SU-DHL-6 (cell line): ENCODE data around the gene TOMM7.

ENCODE experiments used
- CTCF ChIP-seq: fragments of 200-600 bp; sonication (generic); IDR thresholded peaks from one replicate; pipeline ENCODE4 v1.5.1; 2017; ENCODE audit warnings: antibody characterized with exemption, mild to moderate bottlenecking, low read length, moderate library complexity; ENCODE audit not compliant: insufficient read depth, poor library complexity, severe bottlenecking
- EZH2phosphoT487 ChIP-seq: fragments of 200-600 bp; sonication (generic), shearing (Covaris generic); conservative IDR thresholded peaks from 2 replicates; pipeline ENCODE4 v1.6.1; 2018; ENCODE audit warnings: mild to moderate bottlenecking, antibody characterized with exemption, low read length, moderate library complexity, mixed read lengths

- TF ChIP-seq CTCF (no peak), EZH2phosphoT487 (no peak)
Observed at GRCh38 chr7:22776964-22777363, 45.7 kb downstream of the TOMM7 start.
